ENCODE results near the gene C13orf46.

The C13orf46 gene

DNA sequence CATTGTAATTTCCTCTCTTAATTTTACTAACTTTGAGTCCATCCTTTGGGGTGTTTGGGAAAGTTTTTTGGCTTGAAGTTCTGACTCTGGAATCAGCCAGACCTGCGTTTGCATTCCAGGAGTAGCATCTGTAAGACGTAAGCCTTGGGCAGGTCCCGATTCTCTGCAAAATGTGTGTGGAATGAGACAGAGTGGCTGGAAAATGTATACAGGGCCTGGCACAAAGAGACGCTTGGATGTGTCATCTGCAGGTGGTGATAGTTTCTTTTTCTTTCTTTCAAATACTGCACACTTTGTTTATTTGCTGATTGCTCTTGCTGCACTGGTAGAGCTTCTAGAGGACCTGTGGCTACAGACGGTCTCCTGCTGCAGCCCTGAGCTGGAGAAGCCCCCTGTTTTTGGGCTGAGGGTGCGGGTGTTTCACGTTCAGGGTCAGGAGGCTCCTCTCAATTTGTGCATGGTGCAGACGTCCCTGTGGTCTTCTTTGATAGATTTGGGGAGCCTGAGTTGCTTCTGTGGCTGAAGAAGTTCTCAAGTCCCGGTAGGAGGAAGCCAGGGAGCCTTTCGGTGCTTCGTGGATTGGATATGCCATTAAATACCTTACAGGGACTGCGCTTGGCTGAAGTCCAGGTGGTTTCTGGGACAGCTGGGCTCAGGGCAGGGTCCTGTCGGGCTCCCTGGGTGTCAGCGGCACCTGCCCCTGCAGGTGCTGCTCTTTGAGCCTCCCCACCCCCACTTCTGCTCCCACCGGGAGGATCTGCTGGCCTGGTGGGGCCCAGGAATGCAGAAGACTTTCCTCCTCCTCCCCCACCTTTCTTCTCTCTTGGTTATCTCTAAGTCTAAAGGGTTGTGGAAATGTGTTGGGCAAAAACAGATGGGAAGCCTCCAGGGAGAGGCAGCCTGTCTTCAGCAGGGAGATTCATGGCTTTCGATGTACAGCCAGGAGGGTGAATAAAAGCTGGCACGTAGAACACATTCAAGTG is 66.0 kb downstream of the C13orf46 start:
- DNase-seq (ENCODE audit: low read depth, low spot score): no peak

DNA sequence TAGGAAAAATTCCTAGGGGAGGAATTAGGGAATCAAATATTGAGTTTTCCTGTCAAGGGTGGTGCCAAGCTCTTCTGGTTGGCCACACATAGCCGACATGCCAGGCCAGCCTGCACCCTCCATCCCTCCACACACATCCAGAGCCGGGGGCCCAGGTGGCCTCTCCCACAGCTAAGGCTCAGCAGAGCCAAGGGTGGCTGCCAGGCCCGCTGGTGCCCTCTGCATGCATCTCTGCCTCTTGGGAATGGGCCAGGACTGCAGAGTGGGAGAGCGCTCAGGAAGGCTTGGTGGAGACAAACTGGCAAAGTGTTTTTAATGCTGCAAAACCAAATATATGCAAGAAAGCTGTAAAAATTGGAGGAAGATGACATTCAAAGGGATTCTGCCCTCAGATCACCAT is 67.3 kb downstream of the C13orf46 start:
- no peak for DNase-seq (ENCODE audit: low read depth, low spot score)

- no peak for DNase-seq (ENCODE audit: low read depth, low spot score)
Measured at GRCh38 chr13:113905942-113906341, 67.9 kb downstream of the C13orf46 start.

- no peak for DNase-seq (ENCODE audit: low read depth, low spot score)
Measured at GRCh38 chr13:113905018-113905417, 68.9 kb downstream of the C13orf46 start.

DNA sequence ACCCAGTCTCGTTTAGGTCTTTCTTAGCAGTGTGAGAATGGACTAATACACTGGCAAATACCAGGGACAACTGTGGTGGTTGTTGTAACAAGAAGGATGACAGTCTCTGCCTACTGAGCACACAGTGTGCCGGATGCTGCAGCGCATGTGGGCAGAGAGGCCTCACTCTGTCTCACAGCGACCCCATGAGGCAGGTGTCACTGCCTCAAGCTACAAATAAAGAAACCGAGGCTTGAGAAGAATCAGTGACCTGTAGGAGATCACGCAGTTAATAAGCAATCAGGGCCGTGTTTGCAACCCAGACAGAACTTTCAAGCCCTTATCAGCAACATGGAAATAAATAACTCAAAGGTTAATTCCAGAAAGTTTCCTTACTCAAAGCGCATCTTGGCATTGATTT is 69.5 kb downstream of the C13orf46 start:
- no peak for DNase-seq (ENCODE audit: low read depth, low spot score)

- DNase-seq (ENCODE audit: low read depth, low spot score): no peak
Measured at GRCh38 chr13:113903912-113904311, 70.0 kb downstream of the C13orf46 start.
